T-helper 2 cell treated with Interferon-gamma antibody and Interleukin-4, amounts not matched to agents 100 ng/mL and 5 ng/mL, for 36 hours (primary cell): Measurements from ENCODE around the gene KCNT1. TPM values are rescaled to one million over a fixed set of nuclear protein-coding genes. Genes with fewer than 3 reads are reported as not detected.

ENCODE experiments used
- intact Hi-C: fragments of 100-400 bp; cut with micrococcal nuclease; formaldehyde crosslinking; loops from one replicate; pipeline ENCODE4 v1.15.1; 2023
- total RNA-seq: library from RNA; stranded (reverse); gene quantifications from 2 replicates; pipeline ENCODE4 v1.2.3, GENCODE V29; 2022

KCNT1 gene
- total RNA-seq, 1 donor from 2014 or later = not detected

GRCh38 chr9:135698767-135699166 is 3.2 kb upstream of the KCNT1 start:
- intact Hi-C loops = no loop called here

GRCh38 chr9:135699440-135699839 is 2.5 kb upstream of the KCNT1 start, which contains the start of gene SOHLH1:
TSS of gene SOHLH1 (minus strand) at chr9:135699481. CDS start at chr9:135699467, 14 bp downstream.
- intact Hi-C loops = no loop called here

- intact Hi-C loops = no loop called here
Measured at GRCh38 chr9:135700525-135700924, 1.5 kb upstream of the KCNT1 start.

- intact Hi-C loops = no loop called here
Measured at GRCh38 chr9:135701067-135701958, 672 bp upstream of the KCNT1 start.

GRCh38 chr9:135703726-135704125 is 1.7 kb downstream of the KCNT1 start:
- intact Hi-C loops = no loop called here

GRCh38 chr9:135704483-135704882 is 2.5 kb downstream of the KCNT1 start:
- intact Hi-C loops = no loop called here

GRCh38 chr9:135705376-135705775 is 3.4 kb downstream of the KCNT1 start:
- intact Hi-C loops = no loop called here

- intact Hi-C loops = no loop called here
Measured at GRCh38 chr9:135706288-135706687, 4.3 kb downstream of the KCNT1 start.

GRCh38 chr9:135707252-135708138 is 5.5 kb downstream of the KCNT1 start:
- intact Hi-C loops = no loop called here

GRCh38 chr9:135708164-135708563 is 6.2 kb downstream of the KCNT1 start:
- intact Hi-C loops = no loop called here

- intact Hi-C loops = no loop called here
Measured at GRCh38 chr9:135711391-135711790, 9.4 kb downstream of the KCNT1 start.

GRCh38 chr9:135711881-135712280 is 9.9 kb downstream of the KCNT1 start:
- intact Hi-C loops = no loop called here

GRCh38 chr9:135712613-135713295 is 10.8 kb downstream of the KCNT1 start:
- intact Hi-C loops = no loop called here

GRCh38 chr9:135714242-135715055 is 12.5 kb downstream of the KCNT1 start:
- intact Hi-C loops = no loop called here

- intact Hi-C loops = no loop called here
Measured at GRCh38 chr9:135715056-135715595, 13.1 kb downstream of the KCNT1 start.

GRCh38 chr9:135716045-135716444 is 14.1 kb downstream of the KCNT1 start:
- intact Hi-C loops = no loop called here

- intact Hi-C loops = no loop called here
Measured at GRCh38 chr9:135717410-135717809, 15.4 kb downstream of the KCNT1 start.

- intact Hi-C loops = no loop called here
Measured at GRCh38 chr9:135718616-135719015, 16.6 kb downstream of the KCNT1 start.

- intact Hi-C loops = no loop called here
Measured at GRCh38 chr9:135719472-135719871, 17.5 kb downstream of the KCNT1 start.

GRCh38 chr9:135722365-135722764 is 20.4 kb downstream of the KCNT1 start:
- intact Hi-C loops = no loop called here
